IMR-90 (cell line): ENCODE data around the gene BRINP3. TPM values are rescaled to one million over a fixed set of nuclear protein-coding genes. Genes with fewer than 3 reads are reported as not detected.

ENCODE experiments used
- ATAC-seq: fragments of 200-7000 bp; cut with Tn5 transposase; 2 replicates; pipeline ENCODE4 v1.9.1; 2020; ENCODE audit warnings: low read depth, mild to moderate bottlenecking, moderate library complexity
- BruUV-seq: library from RNA; stranded (reverse); fragments of 400-500 nt; replicated peaks from 2 replicates; lab custom pipeline; 2021; lab: Mats Ljungman, UMichigan
- CTCF ChIA-PET: fragments of 300-600 bp; formaldehyde crosslinking; extraction: SDS; loops from one replicate; lab custom pipeline; 2021; ENCODE audit warnings: antibody characterized with exemption; lab: Yijun Ruan, JAX
- POLR2A ChIA-PET: fragments of 300-600 bp; sonication (Branson Sonifier 250); formaldehyde crosslinking; loops from one replicate; lab custom pipeline; 2022; ENCODE audit warnings: antibody characterized with exemption; ENCODE audit not compliant: unreplicated experiment; lab: Charles Lee
- DNase-seq: peaks from one replicate; pipeline ENCODE4 v3.0.0; 2013
- H2AFZ ChIP-seq: replicated peaks from 2 replicates; pipeline ENCODE3; 2013; ENCODE audit warnings: low read length, mild to moderate bottlenecking; ENCODE audit not compliant: poor library complexity
- H2AK5ac ChIP-seq: 2 replicates; pipeline ENCODE4 v1.6.1; 2013; ENCODE audit warnings: low read depth, low read length, inconsistent platforms
- H2AK9ac ChIP-seq: replicated peaks from 2 replicates; pipeline ENCODE3; 2013; ENCODE audit warnings: mild to moderate bottlenecking, low read depth, low read length, moderate library complexity; ENCODE audit not compliant: poor library complexity
- H2BK120ac ChIP-seq: 2 replicates; pipeline ENCODE4 v1.6.1; 2013; ENCODE audit warnings: low read depth, low read length, inconsistent platforms
- H2BK15ac ChIP-seq: 3 replicates; pipeline ENCODE4 v1.6.1; 2013; ENCODE audit warnings: low read depth, low read length, inconsistent platforms
- H2BK20ac ChIP-seq: 2 replicates; pipeline ENCODE4 v1.6.1; 2013; ENCODE audit warnings: low read depth, mild to moderate bottlenecking, inconsistent platforms, low read length, moderate library complexity
- H2BK5ac ChIP-seq: 2 replicates; pipeline ENCODE4 v1.6.1; 2013; ENCODE audit warnings: mild to moderate bottlenecking, low read depth, low read length, inconsistent platforms; ENCODE audit not compliant: poor library complexity, severe bottlenecking
- H3K14ac ChIP-seq: replicated peaks from 2 replicates; pipeline ENCODE4 v1.6.1; 2013; ENCODE audit warnings: low read depth, low read length, inconsistent platforms
- H3K18ac ChIP-seq: 2 replicates; pipeline ENCODE4 v1.6.1; 2013; ENCODE audit warnings: low read depth, low read length, control low read depth
- H3K23ac ChIP-seq: 2 replicates; pipeline ENCODE4 v1.6.1; 2013; ENCODE audit warnings: low read depth, low read length, inconsistent platforms
- H3K27ac ChIP-seq: 2 replicates; pipeline ENCODE4 v1.5.1; 2013; ENCODE audit warnings: mild to moderate bottlenecking, control low read depth, low read length; ENCODE audit not compliant: insufficient read depth
- H3K27me3 ChIP-seq: 2 replicates; pipeline ENCODE4 v1.6.1; 2013; ENCODE audit warnings: low read length; ENCODE audit not compliant: control insufficient read depth, insufficient read depth
- H3K36me3 ChIP-seq: 2 replicates; pipeline ENCODE4 v1.6.1; 2013; ENCODE audit warnings: low read length, mixed read lengths; ENCODE audit not compliant: control insufficient read depth, insufficient read depth
- H3K4ac ChIP-seq: 2 replicates; pipeline ENCODE4 v1.6.1; 2013; ENCODE audit warnings: low read depth, low read length, inconsistent platforms
- H3K4me1 ChIP-seq: 2 replicates; pipeline ENCODE4 v1.6.1; 2013; ENCODE audit warnings: low read length, mixed read lengths; ENCODE audit not compliant: control insufficient read depth, insufficient read depth
- H3K4me2 ChIP-seq: 2 replicates; pipeline ENCODE4 v1.6.1; 2013; ENCODE audit warnings: low read depth, mild to moderate bottlenecking, control low read depth, low read length, moderate library complexity
- H3K4me3 ChIP-seq: 2 replicates; pipeline ENCODE4 v1.5.1; 2013; ENCODE audit warnings: low read depth, mild to moderate bottlenecking, control low read depth, low read length, moderate library complexity; ENCODE audit not compliant: insufficient read depth
- H3K56ac ChIP-seq: 2 replicates; pipeline ENCODE4 v1.6.1; 2013; ENCODE audit warnings: low read length, inconsistent platforms; ENCODE audit not compliant: insufficient read depth; ENCODE audit errors: extremely low read depth
- H3K79me1 ChIP-seq, 2 experiments: 2 replicates each; pipeline ENCODE4 v1.6.1; 2013; ENCODE audit warnings: low read length in 2 of 2, inconsistent platforms in 1 of 2, low read depth in 1 of 2
- H3K9ac ChIP-seq: 2 replicates; pipeline ENCODE4 v1.6.1; 2013; ENCODE audit warnings: low read depth, low read length, control low read depth
- H3K9me1 ChIP-seq: 2 replicates; pipeline ENCODE4 v1.6.1; 2013; ENCODE audit warnings: low read length, inconsistent platforms; ENCODE audit not compliant: insufficient read depth
- H3K9me3 ChIP-seq: 2 replicates; pipeline ENCODE4 v1.6.1; 2013; ENCODE audit warnings: low read length; ENCODE audit not compliant: control insufficient read depth, insufficient read depth
- H4K20me1 ChIP-seq: 2 replicates; pipeline ENCODE4 v1.6.1; 2013; ENCODE audit warnings: low read length, inconsistent platforms; ENCODE audit not compliant: insufficient read depth
- H4K5ac ChIP-seq: 2 replicates; pipeline ENCODE4 v1.6.1; 2013; ENCODE audit warnings: mild to moderate bottlenecking, low read depth, low read length, control low read depth
- H4K8ac ChIP-seq, 2 experiments: 2 replicates each; pipeline ENCODE4 v1.6.1; 2013; ENCODE audit warnings: low read depth in 2 of 2, low read length in 2 of 2, control low read depth in 1 of 2, inconsistent platforms in 1 of 2
- H4K91ac ChIP-seq: 2 replicates; pipeline ENCODE4 v1.6.1; 2013; ENCODE audit warnings: low read depth, low read length, inconsistent platforms; ENCODE audit not compliant: insufficient read depth
- CTCF ChIP-seq: conservative IDR thresholded peaks from 2 replicates; pipeline ENCODE4 v1.5.1; 2012; ENCODE audit warnings: mild to moderate bottlenecking, low read depth, low read length, improper control_type of control experiment
- FOS ChIP-seq: fragments of 150-350 bp; IDR thresholded peaks from 2 replicates; pipeline ENCODE4 v1.6.1; 2016; ENCODE audit warnings: low read depth, low read length
- RAD21 ChIP-seq: IDR thresholded peaks from 2 replicates; pipeline ENCODE4 v1.6.1; 2012; ENCODE audit warnings: low read length, improper control_type of control experiment
- SMC3 ChIP-seq: fragments of 150-350 bp; IDR thresholded peaks from 2 replicates; pipeline ENCODE4 v1.6.1; 2016; ENCODE audit warnings: low read depth, mild to moderate bottlenecking, antibody characterized with exemption, low read length, moderate library complexity
- WGBS, 2 experiments: methylation state at CpG; one replicate each; pipeline versions ENCODE4 v1.1.5 to v1.1.7; 2013; ENCODE audit warnings: missing lambda C conversion rate in 2 of 2; ENCODE audit not compliant: insufficient read length in 1 of 2; ENCODE audit errors: extremely low coverage in 2 of 2; 5-methylcytosine and 5-hydroxymethylcytosine counted together
- dilution Hi-C: fragments of 300-500 bp; cut with HindIII; formaldehyde crosslinking; loops from one replicate; pipeline ENCODE4 v1.14.3; 2018; ENCODE audit warnings: low sequenced_read_pairs; ENCODE audit not compliant: unreplicated experiment
- in situ Hi-C: fragments of 300-500 bp; cut with MboI; formaldehyde crosslinking; loops from 3 replicates; pipeline ENCODE4 v1.14.3; 2019; ENCODE audit warnings: low sequenced_read_pairs, inconsistent platforms, mixed read lengths
- intact Hi-C: fragments of 100-400 bp; cut with micrococcal nuclease; formaldehyde crosslinking; loops from 2 replicates; pipeline ENCODE4 v1.10.0; 2022
- polyA plus RNA-seq, 3 experiments: library from polyadenylated mRNA; depleted of rRNA; stranded (reverse); fragments of >200 nt; gene quantifications; 2 replicates each; pipeline ENCODE4 v1.2.3, GENCODE V29; 2012; ENCODE audit warnings: low replicate concordance in 1 of 3
- total RNA-seq: library from RNA; depleted of rRNA; stranded (reverse); fragments of >200 nt; gene quantifications from 2 replicates; pipeline ENCODE4 v1.2.3, GENCODE V29; 2012

Gene BRINP3
- total and polyA plus RNA-seq, 2 of the 4 experiments (the other 2 are of a cell fraction) = 0.15 to 0.36 TPM

GRCh38 chr1:190436615-190437014 lies 41.0 kb downstream of the BRINP3 start:
- Histone ChIP-seq H2BK15ac (no peak overlapping the region), H3K4me2 (no peak overlapping the region), H3K79me1 (no peaks in the 10 kb centered on the region), H3K14ac (no peak overlapping the region), H4K8ac (no peak overlapping the region), H4K5ac (no peak overlapping the region), H2AK9ac (no peak overlapping the region), H3K36me3 (no peaks in the 10 kb centered on the region), H3K27ac (no peak overlapping the region), H3K27me3 (no peaks in the 10 kb centered on the region), H3K4me3 (no peak overlapping the region), H2BK120ac (no peak overlapping the region), H4K20me1 (no peaks in the 10 kb centered on the region), H3K18ac (no peak overlapping the region), H3K9ac (no peak overlapping the region), H3K9me3 (no peaks in the 10 kb centered on the region), H3K4me1 (no peaks in the 10 kb centered on the region), H3K4ac (no peak overlapping the region), H2BK20ac (no peak overlapping the region), H2BK5ac (no peak overlapping the region), H2AK5ac (no peak overlapping the region), H3K56ac (no peak overlapping the region), H2AFZ (no peak overlapping the region), H3K9me1 (no peaks in the 10 kb centered on the region), H4K91ac (no peak overlapping the region), H3K23ac (no peak overlapping the region)
- TF ChIP-seq FOS (no peak), SMC3 (peak; percentile 55), CTCF (peak; percentile 60), RAD21 (peak; percentile 71)
- DNase-seq (peak; percentile 63), ATAC-seq (peak; percentile 54; the same call in 1 of the 2 replicates)
- intact Hi-C loops (loop anchor here (2.0 to 5.0 kb wide), 2 partner anchors 1008 to 1654 kb away; no protein-coding TSS in a partner anchor), in situ Hi-C loops (no loop called here), dilution Hi-C loops (no loop called here)
- WGBS, 2 experiments = no CpG with 5 or more reads among the region's 1 CpG
- no TSS peak for BruUV-seq
- ChIA-PET CTCF (no interaction called here), POLR2A (no interaction called here)
